ENCODE measurements around the gene NUP54.

NUP54 gene

GRCh38 chr4:76090241-76090691, 57.9 kb downstream of the NUP54 start:
- peak overlapping the region; percentile 19; the same call in 1 of the 2 replicates for H3K4me3 ChIP-seq (ENCODE audit: low read length)
- TF ChIP-seq EZH2phosphoT487 (IDR thresholded peaks at IDR 0.05; ENCODE audit: low read depth) (no peak), CTCF (IDR thresholded peaks at IDR 0.05; ENCODE audit: low read depth, low read length) (no peak)
- no peaks in the 10 kb centered on the region for H3K79me2 ChIP-seq (ENCODE audit: low read length)
- H4K20me1 ChIP-seq (ENCODE audit: insufficient read depth, low read length), result no peaks in the 10 kb centered on the region
- H3K27ac ChIP-seq (ENCODE audit: low read length), result peak overlapping the region; percentile 36
- no peaks in the 10 kb centered on the region for H3K9me3 ChIP-seq (ENCODE audit: insufficient read depth, low read length)
- H3K9ac ChIP-seq (ENCODE audit: low read length), result peak overlapping the region; percentile 44
- H3K27me3 ChIP-seq (ENCODE audit: low read depth, low read length), result no peaks in the 10 kb centered on the region
- H3K36me3 ChIP-seq (replicated peaks; ENCODE audit: low read depth, low read length), result no peaks in the 10 kb centered on the region
- peak overlapping the region; percentile 83 for H2AFZ ChIP-seq (ENCODE audit: low read depth, low read length)
- peaks cover 23% of the 10 kb centered on the region for H3K4me1 ChIP-seq (ENCODE audit: low read length)
- H3K4me2 ChIP-seq (ENCODE audit: low read length), result peak overlapping the region; percentile 49

GRCh38 chr4:76088719-76089118, 59.5 kb downstream of the NUP54 start:
- Histone ChIP-seq H3K4me3 (ENCODE audit: low read length) (no peak overlapping the region), H3K79me2 (ENCODE audit: low read length) (no peaks in the 10 kb centered on the region), H3K36me3 (replicated peaks; ENCODE audit: low read depth, low read length) (no peaks in the 10 kb centered on the region), H3K9me3 (ENCODE audit: insufficient read depth, low read length) (no peaks in the 10 kb centered on the region), H4K20me1 (ENCODE audit: insufficient read depth, low read length) (no peaks in the 10 kb centered on the region), H3K9ac (ENCODE audit: low read length) (no peak overlapping the region), H2AFZ (ENCODE audit: low read depth, low read length) (no peak overlapping the region), H3K27ac (ENCODE audit: low read length) (no peak overlapping the region), H3K4me2 (ENCODE audit: low read length) (no peak overlapping the region), H3K4me1 (ENCODE audit: low read length) (peaks cover 23% of the 10 kb centered on the region), H3K27me3 (ENCODE audit: low read depth, low read length) (no peaks in the 10 kb centered on the region)
- no peak for TF ChIP-seq CTCF (IDR thresholded peaks at IDR 0.05; ENCODE audit: low read depth, low read length)
- no peak for TF ChIP-seq EZH2phosphoT487 (IDR thresholded peaks at IDR 0.05; ENCODE audit: low read depth)

- peak overlapping the region; percentile 83 for H3K4me2 ChIP-seq (ENCODE audit: low read length)
- H4K20me1 ChIP-seq (ENCODE audit: insufficient read depth, low read length), result no peaks in the 10 kb centered on the region
- peaks cover 23% of the 10 kb centered on the region for H3K4me1 ChIP-seq (ENCODE audit: low read length)
- TF ChIP-seq EZH2phosphoT487 (IDR thresholded peaks at IDR 0.05; ENCODE audit: low read depth), result no peak
- peak; percentile 83 for TF ChIP-seq CTCF (IDR thresholded peaks at IDR 0.05; ENCODE audit: low read depth, low read length)
- no peaks in the 10 kb centered on the region for H3K79me2 ChIP-seq (ENCODE audit: low read length)
- no peaks in the 10 kb centered on the region for H3K27me3 ChIP-seq (ENCODE audit: low read depth, low read length)
- no peaks in the 10 kb centered on the region for H3K9me3 ChIP-seq (ENCODE audit: insufficient read depth, low read length)
- no peak overlapping the region for H3K27ac ChIP-seq (ENCODE audit: low read length)
- peak overlapping the region; percentile 95 for H2AFZ ChIP-seq (ENCODE audit: low read depth, low read length)
- no peaks in the 10 kb centered on the region for H3K36me3 ChIP-seq (replicated peaks; ENCODE audit: low read depth, low read length)
- peak overlapping the region; percentile 66 for H3K4me3 ChIP-seq (ENCODE audit: low read length)
- peak overlapping the region; percentile 46 for H3K9ac ChIP-seq (ENCODE audit: low read length)
Observed at GRCh38 chr4:76087007-76087769, 61.0 kb downstream of the NUP54 start.

- H2AFZ ChIP-seq (ENCODE audit: low read depth, low read length), result no peak overlapping the region
- TF ChIP-seq EZH2phosphoT487 (IDR thresholded peaks at IDR 0.05; ENCODE audit: low read depth), result no peak
- no peak for TF ChIP-seq CTCF (IDR thresholded peaks at IDR 0.05; ENCODE audit: low read depth, low read length)
Observed at GRCh38 chr4:76084542-76084941, 63.7 kb downstream of the NUP54 start.

More at GRCh38 chr4:76084542-76084941, 63.7 kb downstream of the NUP54 start:
- Histone ChIP-seq H3K27me3 (ENCODE audit: low read depth, low read length) (no peaks in the 10 kb centered on the region), H3K27ac (ENCODE audit: low read length) (no peak overlapping the region), H4K20me1 (ENCODE audit: insufficient read depth, low read length) (no peaks in the 10 kb centered on the region), H3K4me2 (ENCODE audit: low read length) (no peak overlapping the region), H3K9ac (ENCODE audit: low read length) (no peak overlapping the region), H3K4me3 (ENCODE audit: low read length) (no peak overlapping the region), H3K9me3 (ENCODE audit: insufficient read depth, low read length) (no peaks in the 10 kb centered on the region), H3K79me2 (ENCODE audit: low read length) (no peaks in the 10 kb centered on the region), H3K4me1 (ENCODE audit: low read length) (peaks cover 13% of the 10 kb centered on the region), H3K36me3 (replicated peaks; ENCODE audit: low read depth, low read length) (no peaks in the 10 kb centered on the region)
